ENCODE results near the gene SMARCAD1.

DNA sequence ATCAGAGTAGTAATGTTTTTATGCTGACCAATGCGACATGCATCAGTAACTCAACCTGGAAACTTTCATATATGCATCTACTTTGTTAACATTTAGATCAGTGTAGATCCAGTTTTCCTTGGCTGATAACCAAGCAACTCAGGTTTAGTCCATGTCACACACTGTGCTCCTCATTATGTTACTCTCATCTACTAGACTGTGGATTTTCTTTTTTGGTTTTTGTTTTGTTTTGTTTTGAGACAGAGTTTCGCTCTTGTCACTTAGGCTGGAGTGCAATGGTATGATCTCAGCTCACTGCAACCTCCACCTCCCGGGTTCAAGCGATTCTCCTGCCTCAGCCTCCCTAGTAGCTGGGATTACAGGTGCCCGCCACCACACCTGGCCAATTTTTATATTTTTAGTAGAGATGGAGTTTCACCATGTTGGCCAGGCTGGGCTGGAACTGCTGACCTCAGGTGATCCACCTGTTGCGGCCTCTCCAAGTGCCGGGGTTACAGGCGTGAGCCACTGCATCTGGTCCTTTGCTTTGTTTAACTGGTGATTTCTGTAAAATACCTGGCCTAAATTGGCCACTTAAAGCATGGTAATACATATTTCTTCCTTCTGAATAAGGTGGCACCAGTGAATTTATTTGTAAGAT is 48.6 kb downstream of the SMARCAD1 start:
- TF ChIP-seq MBD2 (IDR thresholded peaks at IDR 0.05; ENCODE audit: borderline replicate concordance, low read depth) (no peak), ZBED1 (IDR thresholded peaks at IDR 0.05) (no peak), BRD4 (IDR thresholded peaks at IDR 0.05) (no peak), MED1 (CRISPR knock-in tag; IDR thresholded peaks at IDR 0.05; ENCODE audit: borderline replicate concordance) (no peak), HNRNPLL (IDR thresholded peaks at IDR 0.05; ENCODE audit: low read depth, low read length, poor library complexity, severe bottlenecking) (no peak), TBL1XR1 (IDR thresholded peaks at IDR 0.05; ENCODE audit: low read length in 2 of 2) (no peak), SMAD3 (CRISPR knock-in tag; conservative IDR thresholded peaks at IDR 0.05) (no peak)
- TF ChIP-seq, protein P1, sequence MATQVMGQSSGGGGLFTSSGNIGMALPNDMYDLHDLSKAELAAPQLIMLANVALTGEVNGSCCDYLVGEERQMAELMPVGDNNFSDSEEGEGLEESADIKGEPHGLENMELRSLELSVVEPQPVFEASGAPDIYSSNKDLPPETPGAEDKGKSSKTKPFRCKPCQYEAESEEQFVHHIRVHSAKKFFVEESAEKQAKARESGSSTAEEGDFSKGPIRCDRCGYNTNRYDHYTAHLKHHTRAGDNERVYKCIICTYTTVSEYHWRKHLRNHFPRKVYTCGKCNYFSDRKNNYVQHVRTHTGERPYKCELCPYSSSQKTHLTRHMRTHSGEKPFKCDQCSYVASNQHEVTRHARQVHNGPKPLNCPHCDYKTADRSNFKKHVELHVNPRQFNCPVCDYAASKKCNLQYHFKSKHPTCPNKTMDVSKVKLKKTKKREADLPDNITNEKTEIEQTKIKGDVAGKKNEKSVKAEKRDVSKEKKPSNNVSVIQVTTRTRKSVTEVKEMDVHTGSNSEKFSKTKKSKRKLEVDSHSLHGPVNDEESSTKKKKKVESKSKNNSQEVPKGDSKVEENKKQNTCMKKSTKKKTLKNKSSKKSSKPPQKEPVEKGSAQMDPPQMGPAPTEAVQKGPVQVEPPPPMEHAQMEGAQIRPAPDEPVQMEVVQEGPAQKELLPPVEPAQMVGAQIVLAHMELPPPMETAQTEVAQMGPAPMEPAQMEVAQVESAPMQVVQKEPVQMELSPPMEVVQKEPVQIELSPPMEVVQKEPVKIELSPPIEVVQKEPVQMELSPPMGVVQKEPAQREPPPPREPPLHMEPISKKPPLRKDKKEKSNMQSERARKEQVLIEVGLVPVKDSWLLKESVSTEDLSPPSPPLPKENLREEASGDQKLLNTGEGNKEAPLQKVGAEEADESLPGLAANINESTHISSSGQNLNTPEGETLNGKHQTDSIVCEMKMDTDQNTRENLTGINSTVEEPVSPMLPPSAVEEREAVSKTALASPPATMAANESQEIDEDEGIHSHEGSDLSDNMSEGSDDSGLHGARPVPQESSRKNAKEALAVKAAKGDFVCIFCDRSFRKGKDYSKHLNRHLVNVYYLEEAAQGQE (IDR thresholded peaks at IDR 0.05; ENCODE audit: borderline replicate concordance): no peak
- TF ChIP-seq, protein P1 (CRISPR knock-in tag; IDR thresholded peaks at IDR 0.05; ENCODE audit: low read depth): no peak
- TF ChIP-seq, protein P2, sequence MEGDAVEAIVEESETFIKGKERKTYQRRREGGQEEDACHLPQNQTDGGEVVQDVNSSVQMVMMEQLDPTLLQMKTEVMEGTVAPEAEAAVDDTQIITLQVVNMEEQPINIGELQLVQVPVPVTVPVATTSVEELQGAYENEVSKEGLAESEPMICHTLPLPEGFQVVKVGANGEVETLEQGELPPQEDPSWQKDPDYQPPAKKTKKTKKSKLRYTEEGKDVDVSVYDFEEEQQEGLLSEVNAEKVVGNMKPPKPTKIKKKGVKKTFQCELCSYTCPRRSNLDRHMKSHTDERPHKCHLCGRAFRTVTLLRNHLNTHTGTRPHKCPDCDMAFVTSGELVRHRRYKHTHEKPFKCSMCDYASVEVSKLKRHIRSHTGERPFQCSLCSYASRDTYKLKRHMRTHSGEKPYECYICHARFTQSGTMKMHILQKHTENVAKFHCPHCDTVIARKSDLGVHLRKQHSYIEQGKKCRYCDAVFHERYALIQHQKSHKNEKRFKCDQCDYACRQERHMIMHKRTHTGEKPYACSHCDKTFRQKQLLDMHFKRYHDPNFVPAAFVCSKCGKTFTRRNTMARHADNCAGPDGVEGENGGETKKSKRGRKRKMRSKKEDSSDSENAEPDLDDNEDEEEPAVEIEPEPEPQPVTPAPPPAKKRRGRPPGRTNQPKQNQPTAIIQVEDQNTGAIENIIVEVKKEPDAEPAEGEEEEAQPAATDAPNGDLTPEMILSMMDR (IDR thresholded peaks at IDR 0.05 in 2 of 3, conservative IDR thresholded peaks at IDR 0.05 in 1 of 3; ENCODE audit: insufficient read depth in 2 of 3, low read depth in 1 of 3, low read length in 3 of 3): no peak
- TF ChIP-seq, protein P3, sequence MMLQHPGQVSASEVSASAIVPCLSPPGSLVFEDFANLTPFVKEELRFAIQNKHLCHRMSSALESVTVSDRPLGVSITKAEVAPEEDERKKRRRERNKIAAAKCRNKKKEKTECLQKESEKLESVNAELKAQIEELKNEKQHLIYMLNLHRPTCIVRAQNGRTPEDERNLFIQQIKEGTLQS (IDR thresholded peaks at IDR 0.05): no peak
- TF ChIP-seq, protein P3 (CRISPR knock-in tag; conservative IDR thresholded peaks at IDR 0.05): no peak

All from K562 (cell line).